ENCODE measurements around the gene PPM1N.

PPM1N gene

DNA sequence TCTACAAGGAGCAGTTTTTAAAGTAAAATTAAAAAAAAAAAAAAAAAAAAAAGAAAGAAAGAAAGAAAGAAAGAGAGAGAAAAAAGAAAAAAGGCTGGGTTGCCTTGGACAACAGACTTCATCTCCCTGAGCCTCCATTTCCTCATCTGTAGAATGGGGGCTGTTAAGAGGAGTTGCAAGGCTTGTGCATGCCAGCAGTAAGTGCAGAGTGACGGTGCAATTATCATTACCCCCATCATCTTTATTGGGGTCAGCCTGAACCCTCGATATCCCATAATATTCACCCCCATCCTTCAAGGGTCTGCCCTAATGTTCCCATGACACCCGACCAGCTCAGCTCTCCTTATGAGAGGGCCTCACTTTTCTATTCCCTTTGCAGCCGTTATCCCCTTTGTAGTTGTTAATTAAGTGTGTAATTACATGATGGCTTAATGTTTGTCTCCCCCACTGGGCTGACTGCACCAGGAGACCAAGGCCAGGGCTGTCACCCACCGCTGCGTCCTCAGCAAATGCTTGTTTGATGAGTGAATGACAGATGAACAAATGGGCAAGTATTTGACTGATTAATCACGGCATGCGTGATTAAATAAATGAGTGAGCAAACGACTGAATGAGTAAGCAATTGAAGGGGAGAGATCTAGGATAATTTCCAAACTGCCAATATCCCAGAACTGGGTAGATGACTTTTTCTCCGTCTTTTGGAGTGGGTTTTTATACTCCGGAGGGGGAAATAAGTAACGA is 20.4 kb upstream of the PPM1N start:
- H3K4me3 ChIP-seq (ENCODE audit: low read length): peak overlapping the region; percentile 75
- H3K27ac ChIP-seq (ENCODE audit: low read depth, low read length): no peak overlapping the region; the same call in 1 of the 2 replicates
- no peaks in the 10 kb centered on the region for H3K36me3 ChIP-seq (ENCODE audit: insufficient read depth, low read length)
- no peak overlapping the region for H3K9ac ChIP-seq (ENCODE audit: low read depth, low read length)
- 19% methylated on average over 12 of the region's 12 CpGs for WGBS
- H3K9me3 ChIP-seq (ENCODE audit: insufficient read depth, low read depth, low read length): no peaks in the 10 kb centered on the region
- H3K27me3 ChIP-seq (ENCODE audit: insufficient read depth, low read length): peaks cover 2% of the 10 kb centered on the region
- no peaks in the 10 kb centered on the region for H3K4me1 ChIP-seq (ENCODE audit: insufficient read depth, low read length)

DNA sequence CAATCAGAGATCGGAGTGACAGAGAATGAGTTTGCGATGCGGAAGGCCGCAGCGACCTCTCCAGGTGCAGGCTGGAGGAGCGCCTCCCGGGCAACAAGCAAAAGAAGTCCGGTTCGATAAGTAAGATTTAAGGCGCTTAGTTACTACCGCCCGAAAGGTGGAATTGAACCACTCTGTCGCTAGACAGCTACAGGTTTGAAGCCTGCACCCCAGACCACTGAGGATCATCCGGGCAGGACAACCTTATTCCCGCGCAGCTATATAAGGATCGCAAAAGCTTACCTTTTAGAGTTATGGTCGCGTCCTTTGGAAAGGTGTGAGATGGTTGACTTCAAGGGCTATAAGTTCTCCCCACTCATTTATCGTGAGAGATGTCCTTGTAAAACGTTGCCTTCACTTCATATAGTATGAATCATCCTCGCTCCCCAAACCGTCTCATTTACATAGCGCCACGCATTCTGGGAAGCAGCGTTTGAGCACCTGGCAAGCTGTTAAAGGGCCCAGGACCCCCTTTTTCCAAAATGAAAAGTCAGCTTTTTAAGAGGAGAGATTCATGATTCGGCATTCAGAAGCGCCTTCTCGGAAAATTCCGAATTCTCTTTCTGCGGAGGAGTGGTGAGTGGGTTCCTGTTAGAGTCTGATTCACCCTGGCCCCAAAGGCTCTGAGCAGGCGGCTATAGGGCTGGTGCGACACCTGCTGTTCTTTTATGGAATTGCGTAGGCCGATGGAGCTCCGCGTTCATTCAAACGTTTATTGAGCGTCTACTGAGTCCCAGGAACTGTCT is 19.6 kb upstream of the PPM1N start:
- Histone ChIP-seq H3K36me3 (ENCODE audit: insufficient read depth, low read length) (no peaks in the 10 kb centered on the region), H3K4me3 (ENCODE audit: low read length) (peak overlapping the region; percentile 75), H3K27me3 (ENCODE audit: insufficient read depth, low read length) (no peaks in the 10 kb centered on the region), H3K9me3 (ENCODE audit: insufficient read depth, low read depth, low read length) (no peaks in the 10 kb centered on the region), H3K4me1 (ENCODE audit: insufficient read depth, low read length) (no peaks in the 10 kb centered on the region), H3K27ac (ENCODE audit: low read depth, low read length) (peak overlapping the region; percentile 92), H3K9ac (ENCODE audit: low read depth, low read length) (peak overlapping the region; percentile 92)
- WGBS: under 1% methylated on average over 39 of the region's 39 CpGs

DNA sequence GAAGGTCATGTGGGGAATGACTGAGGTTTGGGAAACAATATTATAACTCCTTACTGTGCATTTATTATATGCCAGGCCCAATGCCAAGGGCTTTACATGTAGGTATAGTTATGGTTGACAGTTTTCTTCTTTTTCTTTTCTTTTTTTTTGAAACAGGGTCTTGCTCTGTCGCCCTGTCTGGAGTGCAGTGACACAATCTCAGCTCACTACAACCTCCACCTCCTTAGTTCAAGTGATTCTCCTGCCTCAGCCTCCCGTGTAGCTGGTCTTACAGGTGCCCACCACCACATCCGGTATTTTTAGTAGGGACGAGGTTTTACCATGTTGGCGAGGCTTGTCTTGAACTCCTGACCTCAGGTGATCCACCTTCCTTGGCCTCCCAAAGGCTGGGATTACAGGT is 15.2 kb upstream of the PPM1N start:
- no peak overlapping the region for H3K27ac ChIP-seq (ENCODE audit: low read depth, low read length)
- no peak overlapping the region for H3K4me3 ChIP-seq (ENCODE audit: low read length)
- H3K9me3 ChIP-seq (ENCODE audit: insufficient read depth, low read depth, low read length): no peaks in the 10 kb centered on the region
- no peaks in the 10 kb centered on the region for H3K4me1 ChIP-seq (ENCODE audit: insufficient read depth, low read length)
- no peaks in the 10 kb centered on the region for H3K27me3 ChIP-seq (ENCODE audit: insufficient read depth, low read length)
- no peak overlapping the region for H3K9ac ChIP-seq (ENCODE audit: low read depth, low read length)
- no peaks in the 10 kb centered on the region for H3K36me3 ChIP-seq (ENCODE audit: insufficient read depth, low read length)
- WGBS: 94% methylated on average over 5 of the region's 5 CpGs

DNA sequence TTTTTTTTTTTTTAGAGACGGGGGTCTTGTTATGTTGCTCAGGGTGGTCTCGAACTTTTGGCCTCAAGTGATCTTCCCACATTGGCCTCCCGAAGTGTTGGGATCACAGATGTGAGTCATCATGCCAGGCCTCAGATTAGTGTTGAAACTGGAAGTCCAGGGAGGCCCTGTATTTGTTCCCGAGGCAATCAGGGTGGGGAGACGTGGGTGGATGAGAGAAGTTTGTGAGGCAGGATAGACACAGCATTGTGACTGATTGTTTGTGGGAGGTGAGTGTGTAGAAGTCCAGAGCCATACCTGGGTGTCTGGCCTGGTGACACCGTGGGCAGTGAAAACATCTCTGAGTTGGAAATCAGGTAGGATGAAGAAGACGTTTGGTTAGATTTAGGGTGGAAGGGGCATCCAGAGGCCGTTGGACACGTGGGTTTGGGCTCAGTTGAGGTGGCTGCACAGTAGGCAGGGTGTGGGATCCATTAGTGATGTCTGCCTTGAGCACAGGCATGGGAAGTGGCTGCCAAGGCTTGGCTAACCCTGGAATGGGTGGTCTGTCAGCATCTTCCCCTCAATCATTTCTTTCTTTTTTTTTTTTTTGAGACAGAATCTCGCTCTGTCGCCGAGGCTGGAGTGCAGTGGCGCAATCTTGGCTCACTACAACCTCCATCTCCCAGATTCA is 13.8 kb upstream of the PPM1N start:
- H3K27me3 ChIP-seq (ENCODE audit: insufficient read depth, low read length): no peaks in the 10 kb centered on the region
- 93% methylated on average over 13 of the region's 13 CpGs for WGBS
- H3K4me1 ChIP-seq (ENCODE audit: insufficient read depth, low read length): no peaks in the 10 kb centered on the region
- no peaks in the 10 kb centered on the region for H3K36me3 ChIP-seq (ENCODE audit: insufficient read depth, low read length)
- H3K27ac ChIP-seq (ENCODE audit: low read depth, low read length): no peak overlapping the region
- no peaks in the 10 kb centered on the region for H3K9me3 ChIP-seq (ENCODE audit: insufficient read depth, low read depth, low read length)
- H3K4me3 ChIP-seq (ENCODE audit: low read length): no peak overlapping the region
- H3K9ac ChIP-seq (ENCODE audit: low read depth, low read length): no peak overlapping the region

DNA sequence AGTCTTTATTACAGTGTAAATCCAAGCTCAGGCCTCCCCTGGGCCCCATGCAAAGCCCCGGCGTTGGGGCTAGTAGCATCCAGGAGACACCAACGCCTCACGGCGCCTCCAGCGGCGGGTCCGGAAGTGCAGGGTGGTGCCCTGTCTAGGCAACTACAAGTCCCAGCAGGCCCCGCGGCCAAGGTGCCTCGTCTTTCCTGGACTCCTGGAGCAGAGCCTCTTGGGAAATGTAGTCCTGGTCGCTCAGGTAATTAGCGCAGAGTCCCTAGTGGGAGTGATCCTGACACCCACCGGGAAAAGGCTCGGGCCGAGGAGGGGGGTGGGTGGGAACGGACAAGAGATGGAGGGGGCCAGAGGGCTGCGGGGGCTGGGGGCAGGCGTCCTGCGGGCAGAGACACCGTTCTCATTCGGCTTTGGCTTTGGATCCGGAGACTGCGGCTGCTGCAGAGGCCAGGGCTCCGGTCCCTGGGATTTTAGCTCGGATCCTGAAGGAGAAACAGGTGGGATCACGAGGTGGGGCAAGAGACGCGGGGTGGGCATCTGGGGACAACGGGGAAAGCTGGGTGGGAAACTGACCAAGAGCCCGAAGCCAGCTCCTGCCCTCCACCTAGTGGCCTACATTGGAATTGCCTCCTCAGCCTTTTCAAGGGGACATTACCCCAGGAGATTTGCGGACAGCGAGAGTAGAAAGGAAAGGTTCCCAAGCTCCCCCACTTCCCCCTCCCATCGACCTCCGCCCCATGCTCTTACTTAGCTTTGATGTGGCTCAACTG is 12.8 kb upstream of the PPM1N start:
- H3K9ac ChIP-seq (ENCODE audit: low read depth, low read length): no peak overlapping the region
- peak overlapping the region; percentile 81 for H3K27ac ChIP-seq (ENCODE audit: low read depth, low read length)
- WGBS: 3% methylated on average over 34 of the region's 35 CpGs

DNA sequence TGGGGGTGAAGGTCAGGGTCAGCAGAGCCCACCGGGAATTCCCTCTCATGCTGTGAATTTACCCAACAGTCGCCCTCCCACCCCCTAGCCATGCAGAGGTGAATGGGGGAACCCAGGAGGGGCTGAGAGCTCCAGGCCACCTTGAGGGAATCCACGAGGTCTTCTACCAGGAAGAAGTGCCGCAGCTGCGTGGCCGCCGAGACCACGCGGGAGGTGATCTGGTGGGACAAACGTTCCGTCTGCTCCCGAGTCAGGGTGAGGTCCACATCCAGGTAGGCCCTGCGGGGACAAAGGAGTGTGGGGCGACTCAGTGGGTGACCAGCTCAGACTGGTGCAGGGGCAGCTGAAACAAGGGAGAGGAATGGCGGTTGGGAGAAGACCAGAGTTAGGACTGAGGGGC is 9.5 kb upstream of the PPM1N start:
- H3K27me3 ChIP-seq (ENCODE audit: insufficient read depth, low read length): no peaks in the 10 kb centered on the region
- peaks cover 7% of the 10 kb centered on the region; the same call in 1 of the 2 replicates for H3K4me1 ChIP-seq (ENCODE audit: insufficient read depth, low read length)
- H3K9ac ChIP-seq (ENCODE audit: low read depth, low read length): no peak overlapping the region
- no peak overlapping the region for H3K4me3 ChIP-seq (ENCODE audit: low read length)
- H3K36me3 ChIP-seq (ENCODE audit: insufficient read depth, low read length): no peaks in the 10 kb centered on the region
- H3K9me3 ChIP-seq (ENCODE audit: insufficient read depth, low read depth, low read length): no peaks in the 10 kb centered on the region
- H3K27ac ChIP-seq (ENCODE audit: low read depth, low read length): no peak overlapping the region
- 94% methylated on average over 15 of the region's 15 CpGs for WGBS

More for the DNA sequence above, 12.8 kb upstream of the PPM1N start:
- peak overlapping the region; percentile 52 for H3K4me3 ChIP-seq (ENCODE audit: low read length)
- no peaks in the 10 kb centered on the region for H3K4me1 ChIP-seq (ENCODE audit: insufficient read depth, low read length)
- H3K9me3 ChIP-seq (ENCODE audit: insufficient read depth, low read depth, low read length): no peaks in the 10 kb centered on the region
- H3K27me3 ChIP-seq (ENCODE audit: insufficient read depth, low read length): no peaks in the 10 kb centered on the region
- no peaks in the 10 kb centered on the region for H3K36me3 ChIP-seq (ENCODE audit: insufficient read depth, low read length)

DNA sequence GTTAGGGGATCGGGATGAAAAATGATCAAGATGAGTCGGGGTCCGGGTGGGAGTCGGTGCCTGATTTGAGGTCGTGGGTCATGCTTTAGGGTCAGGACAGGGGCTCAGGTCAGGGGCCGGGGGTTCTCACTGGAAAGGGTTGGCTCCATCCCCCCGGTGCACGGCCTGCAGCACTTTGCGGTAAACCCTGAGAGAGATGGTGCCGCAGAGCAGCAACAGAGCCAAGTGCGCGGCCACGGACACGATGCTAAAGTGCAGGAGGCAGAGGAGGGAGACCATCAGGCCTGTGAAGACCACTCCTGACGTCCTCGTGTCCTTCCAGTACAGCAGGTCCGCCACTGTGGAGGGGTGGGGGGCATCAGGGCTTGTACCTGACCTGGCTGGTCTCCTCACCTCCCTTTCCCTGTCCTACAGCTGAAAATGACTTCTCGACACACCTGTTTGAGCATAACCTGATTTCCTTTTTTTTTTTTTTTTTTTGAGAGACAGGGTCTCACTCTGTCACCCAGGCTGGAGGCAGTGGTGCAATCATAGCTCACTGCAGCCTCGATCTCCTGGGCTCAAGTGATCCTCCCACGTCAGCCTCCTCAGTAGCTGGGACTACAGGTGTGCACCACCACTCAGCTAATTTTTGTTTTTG is 8.9 kb upstream of the PPM1N start:
- Histone ChIP-seq H3K4me3 (ENCODE audit: low read length) (no peak overlapping the region), H3K27ac (ENCODE audit: low read depth, low read length) (no peak overlapping the region)
- 93% methylated on average over 20 of the region's 20 CpGs for WGBS

DNA sequence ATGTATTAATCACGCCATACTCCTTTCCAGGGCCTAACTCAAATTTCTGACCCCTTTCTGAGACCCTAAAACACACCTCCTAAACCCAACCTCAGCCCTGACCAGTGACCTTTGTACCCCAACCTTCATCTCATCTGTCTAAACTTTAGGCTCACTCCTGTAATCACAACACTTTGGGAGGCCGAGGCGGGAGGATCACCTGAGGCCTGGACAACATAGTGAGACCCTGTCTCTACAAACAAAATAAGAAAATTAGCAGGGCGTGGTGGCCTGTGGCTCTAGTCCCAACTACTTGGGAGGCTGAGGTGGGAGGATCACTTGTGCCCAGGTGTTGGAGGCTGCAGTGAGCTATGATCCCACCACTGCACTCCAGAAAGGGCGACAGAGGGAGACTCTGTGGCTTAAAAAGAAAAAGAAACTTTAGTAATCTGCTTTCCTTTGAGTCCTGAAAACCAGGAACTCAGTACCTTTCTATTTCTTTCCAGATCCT is 6.1 kb upstream of the PPM1N start:
- Histone ChIP-seq H3K36me3 (ENCODE audit: insufficient read depth, low read length) (0 out of 2 replicates have a peak, but pooled peaks cover 6% of the 10 kb centered on the region), H3K4me1 (ENCODE audit: insufficient read depth, low read length) (peaks cover 7% of the 10 kb centered on the region; the same call in 1 of the 2 replicates), H3K27ac (ENCODE audit: low read depth, low read length) (peak overlapping the region; percentile 58), H3K9me3 (ENCODE audit: insufficient read depth, low read depth, low read length) (no peaks in the 10 kb centered on the region), H3K9ac (ENCODE audit: low read depth, low read length) (no peak overlapping the region), H3K4me3 (ENCODE audit: low read length) (peak overlapping the region; percentile 73), H3K27me3 (ENCODE audit: insufficient read depth, low read length) (0 out of 2 replicates have a peak, but pooled peaks cover 4% of the 10 kb centered on the region)
- WGBS: 89% methylated on average over 5 of the region's 5 CpGs

More for the DNA sequence above, 8.9 kb upstream of the PPM1N start:
- Histone ChIP-seq H3K9ac (ENCODE audit: low read depth, low read length) (no peak overlapping the region), H3K9me3 (ENCODE audit: insufficient read depth, low read depth, low read length) (no peaks in the 10 kb centered on the region), H3K36me3 (ENCODE audit: insufficient read depth, low read length) (0 out of 2 replicates have a peak, but pooled peaks cover 4% of the 10 kb centered on the region), H3K27me3 (ENCODE audit: insufficient read depth, low read length) (no peaks in the 10 kb centered on the region), H3K4me1 (ENCODE audit: insufficient read depth, low read length) (peaks cover 7% of the 10 kb centered on the region; the same call in 1 of the 2 replicates)

DNA sequence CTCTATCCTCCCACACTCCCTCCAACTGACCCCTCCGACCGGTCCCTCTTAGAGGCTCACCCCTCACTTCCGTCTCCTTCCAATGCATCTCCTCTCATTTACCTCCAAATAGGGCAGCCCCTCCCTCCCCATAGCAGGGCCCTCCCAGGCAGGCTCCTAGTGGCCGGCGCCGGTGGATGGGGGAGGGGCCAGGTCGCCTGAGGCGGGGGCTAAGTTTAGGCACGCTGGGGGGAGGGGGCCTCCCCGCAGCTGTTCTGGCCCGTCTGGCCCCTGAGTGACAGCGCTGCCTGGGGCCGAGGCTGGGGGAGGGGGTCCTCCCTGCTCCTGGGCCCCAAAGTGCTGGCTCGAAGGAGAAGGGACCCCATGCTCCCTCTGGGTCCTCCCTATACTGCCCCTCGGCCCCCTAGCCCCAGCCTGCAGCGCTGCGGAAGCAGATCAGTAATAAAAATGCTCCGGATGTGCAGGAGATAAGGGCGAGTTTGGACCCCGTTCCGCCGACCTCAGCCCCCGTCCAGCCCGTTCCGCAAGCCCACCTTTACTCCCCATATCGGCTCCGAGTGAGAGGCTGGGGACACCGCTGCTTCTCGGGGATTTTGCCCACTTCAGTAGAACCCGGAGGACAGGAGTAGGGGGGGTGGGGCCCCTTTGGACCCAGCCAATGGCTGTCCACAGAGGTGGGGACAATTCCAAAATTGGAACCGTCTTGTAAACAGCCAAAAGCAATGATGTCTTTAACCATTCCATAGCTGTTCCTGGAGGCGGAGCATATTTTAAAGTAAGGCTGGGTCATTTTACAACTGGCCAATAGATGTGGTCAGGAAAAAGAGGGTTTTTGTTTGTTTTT is 5.4 kb upstream of the PPM1N start:
- H3K36me3 ChIP-seq (ENCODE audit: insufficient read depth, low read length): 0 out of 2 replicates have a peak, but pooled peaks cover 6% of the 10 kb centered on the region
- H3K9me3 ChIP-seq (ENCODE audit: insufficient read depth, low read depth, low read length): no peaks in the 10 kb centered on the region
- H3K27me3 ChIP-seq (ENCODE audit: insufficient read depth, low read length): peaks cover 6% of the 10 kb centered on the region
- H3K4me3 ChIP-seq (ENCODE audit: low read length): peak overlapping the region; percentile 73
- WGBS: 2% methylated on average over 31 of the region's 32 CpGs
- H3K4me1 ChIP-seq (ENCODE audit: insufficient read depth, low read length): peaks cover 7% of the 10 kb centered on the region; the same call in 1 of the 2 replicates
- H3K27ac ChIP-seq (ENCODE audit: low read depth, low read length): peak overlapping the region; percentile 88
- H3K9ac ChIP-seq (ENCODE audit: low read depth, low read length): peak overlapping the region; percentile 64

Measured in HUES64 (cell line).